Measurements from ENCODE around the gene SP3. TPM values are rescaled to one million over a fixed set of nuclear protein-coding genes. Genes with fewer than 3 reads are reported as not detected.

The SP3 gene
- total and polyA plus RNA-seq, 2 experiments from 2014 or later: 24.1 to 110 TPM

DNA sequence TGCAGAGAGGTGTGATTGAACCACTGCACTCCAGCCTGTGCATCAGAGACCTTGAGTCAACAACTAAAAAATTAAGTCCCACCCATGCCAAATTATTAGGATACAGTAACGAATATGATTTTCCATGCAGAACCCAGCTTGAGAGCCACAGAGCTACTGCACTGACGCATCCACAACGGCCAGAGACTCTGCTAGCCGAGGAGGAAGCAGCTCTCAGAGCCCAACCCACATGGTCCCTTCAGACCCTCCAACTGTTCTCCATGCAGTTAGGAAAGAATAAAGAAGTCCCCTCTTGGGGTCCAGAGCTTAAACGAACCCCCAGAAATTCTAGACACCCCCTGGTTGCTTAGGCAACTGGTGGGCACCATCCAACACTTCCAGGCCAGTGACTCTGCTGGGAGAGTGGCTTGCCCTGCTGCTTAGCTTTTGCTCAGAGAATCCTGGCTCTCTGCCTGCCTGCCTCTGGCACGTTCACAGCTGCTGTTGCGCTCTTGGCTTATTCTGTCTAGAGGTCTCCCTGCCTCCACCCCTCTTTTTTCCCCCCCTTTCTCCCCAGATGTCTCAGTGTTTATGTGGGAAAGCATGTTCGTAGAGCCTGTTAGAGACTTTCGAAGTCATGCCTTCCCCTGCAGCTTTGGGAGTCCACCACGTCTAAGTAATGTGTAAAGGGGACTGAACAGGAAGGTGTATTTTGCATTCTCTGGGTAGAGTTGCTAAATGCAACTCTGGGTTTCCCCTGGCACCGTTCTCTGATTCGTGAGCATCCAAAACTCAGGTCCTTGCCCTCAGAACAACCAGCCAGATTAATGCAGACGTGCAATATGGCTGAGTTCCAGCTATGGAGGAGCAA is 26.0 kb upstream of the SP3 start:
- no peak for TF ChIP-seq STAT1 (IDR thresholded peaks at IDR 0.05; ENCODE audit: unreplicated experiment)
- TF ChIP-seq NANOG (IDR thresholded peaks at IDR 0.05; ENCODE audit: borderline replicate concordance): no peak
- no peak for TF ChIP-seq ETS1 (IDR thresholded peaks at IDR 0.05)
- TF ChIP-seq EZH2 (IDR thresholded peaks at IDR 0.05; ENCODE audit: low read depth, unreplicated experiment): no peak
- no peak for TF ChIP-seq REST (IDR thresholded peaks at IDR 0.05; ENCODE audit: unreplicated experiment)
- no peak for TF ChIP-seq CREB1 (CRISPR knock-in tag; IDR thresholded peaks at IDR 0.05; ENCODE audit: low read depth)
- TF ChIP-seq, protein P1, sequence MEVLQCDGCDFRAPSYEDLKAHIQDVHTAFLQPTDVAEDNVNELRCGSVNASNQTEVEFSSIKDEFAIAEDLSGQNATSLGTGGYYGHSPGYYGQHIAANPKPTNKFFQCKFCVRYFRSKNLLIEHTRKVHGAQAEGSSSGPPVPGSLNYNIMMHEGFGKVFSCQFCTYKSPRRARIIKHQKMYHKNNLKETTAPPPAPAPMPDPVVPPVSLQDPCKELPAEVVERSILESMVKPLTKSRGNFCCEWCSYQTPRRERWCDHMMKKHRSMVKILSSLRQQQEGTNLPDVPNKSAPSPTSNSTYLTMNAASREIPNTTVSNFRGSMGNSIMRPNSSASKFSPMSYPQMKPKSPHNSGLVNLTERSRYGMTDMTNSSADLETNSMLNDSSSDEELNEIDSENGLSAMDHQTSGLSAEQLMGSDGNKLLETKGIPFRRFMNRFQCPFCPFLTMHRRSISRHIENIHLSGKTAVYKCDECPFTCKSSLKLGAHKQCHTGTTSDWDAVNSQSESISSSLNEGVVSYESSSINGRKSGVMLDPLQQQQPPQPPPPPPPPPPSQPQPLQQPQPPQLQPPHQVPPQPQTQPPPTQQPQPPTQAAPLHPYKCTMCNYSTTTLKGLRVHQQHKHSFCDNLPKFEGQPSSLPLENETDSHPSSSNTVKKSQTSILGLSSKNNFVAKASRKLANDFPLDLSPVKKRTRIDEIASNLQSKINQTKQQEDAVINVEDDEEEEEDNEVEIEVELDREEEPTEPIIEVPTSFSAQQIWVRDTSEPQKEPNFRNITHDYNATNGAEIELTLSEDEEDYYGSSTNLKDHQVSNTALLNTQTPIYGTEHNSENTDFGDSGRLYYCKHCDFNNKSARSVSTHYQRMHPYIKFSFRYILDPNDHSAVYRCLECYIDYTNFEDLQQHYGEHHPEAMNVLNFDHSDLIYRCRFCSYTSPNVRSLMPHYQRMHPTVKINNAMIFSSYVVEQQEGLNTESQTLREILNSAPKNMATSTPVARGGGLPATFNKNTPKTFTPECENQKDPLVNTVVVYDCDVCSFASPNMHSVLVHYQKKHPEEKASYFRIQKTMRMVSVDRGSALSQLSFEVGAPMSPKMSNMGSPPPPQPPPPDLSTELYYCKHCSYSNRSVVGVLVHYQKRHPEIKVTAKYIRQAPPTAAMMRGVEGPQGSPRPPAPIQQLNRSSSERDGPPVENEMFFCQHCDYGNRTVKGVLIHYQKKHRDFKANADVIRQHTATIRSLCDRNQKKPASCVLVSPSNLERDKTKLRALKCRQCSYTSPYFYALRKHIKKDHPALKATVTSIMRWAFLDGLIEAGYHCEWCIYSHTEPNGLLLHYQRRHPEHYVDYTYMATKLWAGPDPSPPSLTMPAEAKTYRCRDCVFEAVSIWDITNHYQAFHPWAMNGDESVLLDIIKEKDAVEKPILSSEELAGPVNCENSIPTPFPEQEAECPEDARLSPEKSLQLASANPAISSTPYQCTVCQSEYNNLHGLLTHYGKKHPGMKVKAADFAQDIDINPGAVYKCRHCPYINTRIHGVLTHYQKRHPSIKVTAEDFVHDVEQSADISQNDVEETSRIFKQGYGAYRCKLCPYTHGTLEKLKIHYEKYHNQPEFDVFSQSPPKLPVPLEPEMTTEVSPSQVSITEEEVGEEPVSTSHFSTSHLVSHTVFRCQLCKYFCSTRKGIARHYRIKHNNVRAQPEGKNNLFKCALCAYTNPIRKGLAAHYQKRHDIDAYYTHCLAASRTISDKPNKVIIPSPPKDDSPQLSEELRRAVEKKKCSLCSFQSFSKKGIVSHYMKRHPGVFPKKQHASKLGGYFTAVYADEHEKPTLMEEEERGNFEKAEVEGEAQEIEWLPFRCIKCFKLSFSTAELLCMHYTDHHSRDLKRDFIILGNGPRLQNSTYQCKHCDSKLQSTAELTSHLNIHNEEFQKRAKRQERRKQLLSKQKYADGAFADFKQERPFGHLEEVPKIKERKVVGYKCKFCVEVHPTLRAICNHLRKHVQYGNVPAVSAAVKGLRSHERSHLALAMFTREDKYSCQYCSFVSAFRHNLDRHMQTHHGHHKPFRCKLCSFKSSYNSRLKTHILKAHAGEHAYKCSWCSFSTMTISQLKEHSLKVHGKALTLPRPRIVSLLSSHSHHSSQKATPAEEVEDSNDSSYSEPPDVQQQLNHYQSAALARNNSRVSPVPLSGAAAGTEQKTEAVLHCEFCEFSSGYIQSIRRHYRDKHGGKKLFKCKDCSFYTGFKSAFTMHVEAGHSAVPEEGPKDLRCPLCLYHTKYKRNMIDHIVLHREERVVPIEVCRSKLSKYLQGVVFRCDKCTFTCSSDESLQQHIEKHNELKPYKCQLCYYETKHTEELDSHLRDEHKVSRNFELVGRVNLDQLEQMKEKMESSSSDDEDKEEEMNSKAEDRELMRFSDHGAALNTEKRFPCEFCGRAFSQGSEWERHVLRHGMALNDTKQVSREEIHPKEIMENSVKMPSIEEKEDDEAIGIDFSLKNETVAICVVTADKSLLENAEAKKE (CRISPR knock-in tag; IDR thresholded peaks at IDR 0.05): no peak
- no peak for TF ChIP-seq JUNB (IDR thresholded peaks at IDR 0.05; ENCODE audit: unreplicated experiment)
- TF ChIP-seq EZH2phosphoT487 (IDR thresholded peaks at IDR 0.05; ENCODE audit: unreplicated experiment): no peak
- H3K36me3 ChIP-seq (ENCODE audit: insufficient read depth): no peaks in the 10 kb centered on the region
- Mint-ChIP-seq H3K27ac (no peak overlapping the region), H3K36me3 (ENCODE audit: low read depth) (no peaks in the 10 kb centered on the region), H3K4me3 (no peak overlapping the region), H3K27me3 (ENCODE audit: insufficient read depth, low read depth, poor library complexity) (peaks cover 2% of the 10 kb centered on the region), H3K4me1 (peaks cover 10% of the 10 kb centered on the region; the same call in 2 of the 3 replicates), H3K9me3 (no peaks in the 10 kb centered on the region)
- H3K4me1 ChIP-seq (ENCODE audit: insufficient read depth): no peaks in the 10 kb centered on the region
- no peak overlapping the region for H3K27ac ChIP-seq (ENCODE audit: low read depth)
- no peaks in the 10 kb centered on the region for H3F3A ChIP-seq (replicated peaks; ENCODE audit: low read depth)
- no peak overlapping the region for H3K4me2 ChIP-seq
- ATAC-seq (no peak), DNase-seq (ENCODE audit: low spot score) (no peak)
- peak overlapping the region; percentile 63; the same call in 1 of the 2 replicates for H2AFZ ChIP-seq
- H3K27me3 ChIP-seq (ENCODE audit: insufficient read depth): no peaks in the 10 kb centered on the region
- no peak overlapping the region for H3K4me3 ChIP-seq
- no peaks in the 10 kb centered on the region for H3K79me2 ChIP-seq (replicated peaks; ENCODE audit: insufficient read depth)
- H3K9me2 ChIP-seq (ENCODE audit: insufficient read depth): no peaks in the 10 kb centered on the region
- no peaks in the 10 kb centered on the region for H4K20me1 ChIP-seq (replicated peaks; ENCODE audit: insufficient read depth)

All from GM23338 (cell line).